Left lung (tissue), 10 donors: ENCODE results near the gene TCEANC2. TPM values are rescaled to one million over a fixed set of nuclear protein-coding genes. Genes with fewer than 3 reads are reported as not detected.

ENCODE experiments used
- ATAC-seq: fragments of 200-7000 bp; cut with Tn5 transposase; one replicate; pipeline ENCODE4 v1.9.1; 2020; ENCODE audit warnings: moderate library complexity
- DNase-seq, 4 donors: peaks; one replicate each; pipeline ENCODE4 v3.0.0-alpha.2; 2013 to 2020
- H3K27ac ChIP-seq, 2 donors: fragments of 200-600 bp; sonication (generic) in 1 of 2; one replicate each; pipeline versions ENCODE4 v1.5.0 to v1.8.0; 2020 to 2021
- H3K27me3 ChIP-seq, 2 donors: fragments of 200-600 bp; sonication (generic) in 1 of 2; one replicate each; pipeline versions ENCODE4 v1.5.0 to v1.8.0; 2020 to 2021
- H3K36me3 ChIP-seq, 2 donors: fragments of 200-600 bp; sonication (generic) in 1 of 2; one replicate each; pipeline versions ENCODE4 v1.5.0 to v1.8.0; 2020 to 2021
- H3K4me1 ChIP-seq, 2 donors: fragments of 200-600 bp; one replicate each; pipeline ENCODE4 v1.8.0; 2021
- H3K4me3 ChIP-seq, 2 donors: fragments of 200-600 bp; sonication (generic) in 1 of 2; one replicate each; pipeline versions ENCODE4 v1.5.0 to v1.8.0; 2020 to 2021; ENCODE audit warnings: mild to moderate bottlenecking in 1 of 2
- H3K9me3 ChIP-seq, 2 donors: fragments of 200-600 bp; sonication (generic) in 1 of 2; one replicate each; pipeline versions ENCODE4 v1.5.0 to v1.8.0; 2020 to 2021
- intact Hi-C, 2 donors: fragments of 100-400 bp; cut with DNase I; formaldehyde crosslinking; loops; one replicate each; pipeline versions ENCODE4 v1.11.2 to v1.14.2; 2022
- polyA plus RNA-seq, 6 donors: library from polyadenylated mRNA; unstranded; fragments of 120-200 nt; gene quantifications; one replicate each; pipeline ENCODE4 v1.2.1, GENCODE V29; 2013; ENCODE audit not compliant: insufficient read length in 6 of 6
- total RNA-seq, 2 donors: library from RNA; stranded (reverse); fragmentation: NEBNext Ultra II Directional; extraction: Animal tissue kit (Norgen Biotek cat#: 25700); gene quantifications; one replicate each; pipeline ENCODE4 v1.2.1, GENCODE V29; 2021
- TF ChIP-seq, protein P1 (sequence below), 2 donors: fragments of 200-600 bp; sonication (generic) in 1 of 2; IDR thresholded peaks; one replicate each; pipeline versions ENCODE4 v1.5.0 to v1.8.0; 2021; ENCODE audit warnings: antibody characterized with exemption in 2 of 2
- donor health status: DM: no; HTN: yes; CAD: no.
- donor health status: DM: no; HTN: no; CAD: no.

TCEANC2 gene
- total and polyA plus RNA-seq, 8 donors, result 5.2 to 13.3 (median 10.2) TPM

GRCh38 chr1:54142146-54142900 is 88.9 kb downstream of the TCEANC2 start:
- TF ChIP-seq, protein P1, sequence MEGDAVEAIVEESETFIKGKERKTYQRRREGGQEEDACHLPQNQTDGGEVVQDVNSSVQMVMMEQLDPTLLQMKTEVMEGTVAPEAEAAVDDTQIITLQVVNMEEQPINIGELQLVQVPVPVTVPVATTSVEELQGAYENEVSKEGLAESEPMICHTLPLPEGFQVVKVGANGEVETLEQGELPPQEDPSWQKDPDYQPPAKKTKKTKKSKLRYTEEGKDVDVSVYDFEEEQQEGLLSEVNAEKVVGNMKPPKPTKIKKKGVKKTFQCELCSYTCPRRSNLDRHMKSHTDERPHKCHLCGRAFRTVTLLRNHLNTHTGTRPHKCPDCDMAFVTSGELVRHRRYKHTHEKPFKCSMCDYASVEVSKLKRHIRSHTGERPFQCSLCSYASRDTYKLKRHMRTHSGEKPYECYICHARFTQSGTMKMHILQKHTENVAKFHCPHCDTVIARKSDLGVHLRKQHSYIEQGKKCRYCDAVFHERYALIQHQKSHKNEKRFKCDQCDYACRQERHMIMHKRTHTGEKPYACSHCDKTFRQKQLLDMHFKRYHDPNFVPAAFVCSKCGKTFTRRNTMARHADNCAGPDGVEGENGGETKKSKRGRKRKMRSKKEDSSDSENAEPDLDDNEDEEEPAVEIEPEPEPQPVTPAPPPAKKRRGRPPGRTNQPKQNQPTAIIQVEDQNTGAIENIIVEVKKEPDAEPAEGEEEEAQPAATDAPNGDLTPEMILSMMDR (IDR thresholded peaks at IDR 0.05), result no peak
- Histone ChIP-seq H3K4me3 (no peak overlapping the region), H3K27ac (no peak overlapping the region), H3K4me1 (no peaks in the 10 kb centered on the region), H3K9me3 (no peaks in the 10 kb centered on the region), H3K36me3 (no peaks in the 10 kb centered on the region), H3K27me3 (no peaks in the 10 kb centered on the region)
- no peak for DNase-seq
- no peak for ATAC-seq
- intact Hi-C loops, result no loop called here

DNA sequence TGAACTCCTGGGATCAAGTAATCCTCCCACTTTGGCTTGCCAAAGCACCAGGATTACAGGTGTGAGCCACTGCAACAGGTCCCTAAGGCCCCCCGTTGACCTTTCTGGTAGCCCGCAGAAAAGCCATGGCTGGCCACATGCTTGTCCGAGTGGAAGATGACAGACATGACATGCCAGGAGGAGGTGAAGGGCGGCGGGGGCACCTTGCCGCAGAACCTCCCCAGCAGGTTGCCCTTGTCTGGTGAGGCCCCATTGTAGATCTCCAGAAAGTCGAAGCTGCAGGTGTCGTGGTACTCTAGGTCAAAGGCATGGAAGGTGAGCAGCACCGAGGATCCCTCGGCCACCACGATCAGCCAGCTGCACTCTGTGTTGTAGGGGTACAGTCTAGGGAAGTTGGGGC is 91.0 kb downstream of the TCEANC2 start:
- intact Hi-C loops, result no loop called here
- Histone ChIP-seq H3K27me3 (no peaks in the 10 kb centered on the region), H3K36me3 (no peaks in the 10 kb centered on the region), H3K27ac (no peak overlapping the region), H3K4me3 (no peak overlapping the region), H3K9me3 (no peaks in the 10 kb centered on the region), H3K4me1 (no peaks in the 10 kb centered on the region)
- no peak for ATAC-seq
- no peak for DNase-seq
- TF ChIP-seq, protein P1 (IDR thresholded peaks at IDR 0.05), result no peak

DNA sequence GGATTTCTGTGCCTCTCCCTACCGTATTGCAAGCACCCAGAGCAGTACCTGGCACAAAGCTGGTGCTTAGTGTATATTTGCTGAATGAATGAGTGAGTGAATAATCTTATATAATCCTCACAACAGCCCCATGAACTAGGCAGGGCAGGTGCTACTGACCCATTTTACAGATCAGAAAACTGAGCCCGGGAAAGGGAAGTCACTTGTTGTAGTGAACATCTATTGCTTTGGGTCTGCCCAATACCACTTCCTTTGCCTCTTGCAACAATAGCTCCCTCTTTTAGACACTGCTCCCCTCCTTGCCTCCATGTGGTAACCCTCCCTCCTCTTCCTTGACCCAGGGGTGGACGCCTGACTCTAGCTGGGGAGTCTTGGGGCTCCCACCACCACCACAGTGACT is 96.3 kb downstream of the TCEANC2 start:
- H3K9me3 ChIP-seq, result no peaks in the 10 kb centered on the region
- intact Hi-C loops, result no loop called here
- no peak overlapping the region for H3K27ac ChIP-seq
- no peaks in the 10 kb centered on the region for H3K27me3 ChIP-seq
- TF ChIP-seq, protein P1 (IDR thresholded peaks at IDR 0.05), result no peak
- H3K4me3 ChIP-seq, result no peak overlapping the region
- peaks cover 3% of the 10 kb centered on the region in 2 donors for H3K4me1 ChIP-seq
- no peaks in the 10 kb centered on the region for H3K36me3 ChIP-seq
- DNase-seq (no peak), ATAC-seq (no peak)

GRCh38 chr1:54151013-54151412 is 97.6 kb downstream of the TCEANC2 start:
- Histone ChIP-seq H3K4me1 (peaks cover 3% of the 10 kb centered on the region in 2 donors), H3K27ac (no peak overlapping the region), H3K36me3 (no peaks in the 10 kb centered on the region), H3K4me3 (no peak overlapping the region), H3K27me3 (no peaks in the 10 kb centered on the region), H3K9me3 (no peaks in the 10 kb centered on the region)
- DNase-seq (no peak), ATAC-seq (no peak)
- TF ChIP-seq, protein P1 (IDR thresholded peaks at IDR 0.05), result no peak
- intact Hi-C loops, result no loop called here

GRCh38 chr1:54152696-54153095 is 99.3 kb downstream of the TCEANC2 start, which contains the start of gene CDCP2:
Gene CDCP2, minus strand, starts transcription at chr1:54153000. Its CDS starts 78 bp downstream, at chr1:54152922.
- H3K27ac ChIP-seq, result no peak within 1 kb of the TSS
- intact Hi-C loops, result no loop called here
- no peak for ATAC-seq
- H3K4me1 ChIP-seq, result peaks cover 3% of the 10 kb centered on the region in 2 donors
- no peak within 1 kb of the TSS for H3K4me3 ChIP-seq
- TF ChIP-seq, protein P1 (IDR thresholded peaks at IDR 0.05), result no peak
- H3K9me3 ChIP-seq, result no peaks in the 10 kb centered on the region
- no peaks in the 10 kb centered on the region for H3K36me3 ChIP-seq
- DNase-seq, result no peak
- H3K27me3 ChIP-seq, result no peaks in the 10 kb centered on the region
